Hematopoietic multipotent progenitor cell treated with erythropoietin and hydrocortisone succinate and interleukin-3 and kit ligand, for 15 days (in vitro differentiated cells): ENCODE results near the gene OR51S1.
"Not testable (repeated sequence)": the region's sequence is repeated elsewhere in the genome, so short reads cannot be mapped to it uniquely, and the experiment has no call there.

Experiments
- DNase-seq: peaks from one replicate; pipeline ENCODE4 v3.0.0-alpha.2; 2015; ENCODE audit warnings: low spot score

OR51S1 gene, protein sequence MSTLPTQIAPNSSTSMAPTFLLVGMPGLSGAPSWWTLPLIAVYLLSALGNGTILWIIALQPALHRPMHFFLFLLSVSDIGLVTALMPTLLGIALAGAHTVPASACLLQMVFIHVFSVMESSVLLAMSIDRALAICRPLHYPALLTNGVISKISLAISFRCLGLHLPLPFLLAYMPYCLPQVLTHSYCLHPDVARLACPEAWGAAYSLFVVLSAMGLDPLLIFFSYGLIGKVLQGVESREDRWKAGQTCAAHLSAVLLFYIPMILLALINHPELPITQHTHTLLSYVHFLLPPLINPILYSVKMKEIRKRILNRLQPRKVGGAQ

GRCh38 chr11:4848908-4849532, at the start of gene OR51S1:
Gene OR51S1, minus strand, starts transcription at chr11:4849208. Its CDS starts 0 bp downstream, at chr11:4849208.
- no peak for DNase-seq

DNA sequence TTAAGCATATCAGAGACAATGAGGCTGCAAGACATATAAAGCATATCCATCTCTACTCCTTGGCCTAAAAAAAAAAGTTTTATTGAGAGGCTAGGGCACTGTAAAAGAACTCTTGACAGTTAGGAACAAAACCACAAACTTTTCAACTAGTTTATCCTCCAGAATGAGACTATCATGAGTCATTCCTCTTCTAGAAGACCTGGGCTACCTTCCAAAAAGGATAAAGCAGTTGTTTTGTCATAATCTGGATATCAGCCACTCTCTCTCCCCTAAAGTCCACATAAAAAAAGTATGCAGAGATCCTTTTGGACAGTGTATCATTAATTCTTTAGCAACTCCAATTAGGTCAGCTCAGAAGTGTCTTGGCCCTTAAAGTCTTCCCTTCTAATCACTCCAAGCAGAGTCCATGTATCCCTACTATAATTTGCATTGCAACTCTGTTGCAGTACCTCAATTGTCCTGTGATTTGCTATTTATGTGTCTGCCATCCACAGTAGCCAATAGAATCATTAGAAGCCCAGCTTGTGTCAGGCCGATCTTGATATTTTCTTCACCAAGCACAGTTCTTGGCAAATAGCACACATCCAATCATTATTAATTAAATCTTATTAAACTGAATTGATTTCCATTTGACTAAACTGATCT, 43.1 kb upstream of the OR51S1 start:
- DNase-seq, result no peak

GRCh38 chr11:4890279-4890678, 41.3 kb upstream of the OR51S1 start:
- DNase-seq, result no peak

DNA sequence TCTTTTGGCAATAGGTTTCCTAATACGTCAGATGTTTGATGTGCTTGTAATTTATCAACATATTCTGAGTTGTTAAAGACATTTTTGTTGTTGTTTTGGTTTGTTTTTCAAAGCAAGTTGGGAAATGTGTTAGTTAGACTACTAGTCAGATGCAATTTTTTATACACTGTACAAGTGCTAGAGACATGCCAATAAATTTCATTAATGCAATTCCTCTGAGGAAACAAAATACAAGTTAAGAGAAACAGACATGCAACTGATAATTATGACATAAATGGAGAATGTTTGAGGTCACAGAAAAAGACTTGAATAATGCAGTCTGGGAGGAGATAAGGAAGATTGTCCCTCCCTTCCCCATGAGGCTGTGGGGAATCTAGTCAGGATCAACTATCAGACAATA, 38.6 kb upstream of the OR51S1 start:
- DNase-seq, result no peak

GRCh38 chr11:4886186-4886585, 37.2 kb upstream of the OR51S1 start:
- DNase-seq, result no peak

DNA sequence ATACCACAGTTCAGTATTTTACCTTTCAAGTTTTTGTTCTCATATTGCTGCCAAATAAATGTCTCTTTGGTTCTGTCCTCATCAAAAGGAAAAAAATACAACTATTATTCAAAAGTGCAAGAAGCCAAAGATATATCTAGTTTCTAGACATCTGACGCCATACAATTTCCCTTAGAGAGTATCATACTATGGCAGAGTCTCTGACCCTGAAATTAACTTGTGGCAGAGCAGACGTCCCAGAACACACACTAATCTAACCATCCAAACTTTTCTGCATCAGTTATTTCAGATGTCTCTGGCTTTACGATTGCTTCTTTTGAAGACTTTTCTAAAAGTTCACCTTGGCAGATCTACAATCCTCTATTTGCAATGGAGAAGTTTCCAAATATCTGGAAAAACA, 35.4 kb upstream of the OR51S1 start:
- DNase-seq, result no peak

GRCh38 chr11:4882543-4882942, 33.5 kb upstream of the OR51S1 start:
- no peak for DNase-seq

- DNase-seq, result no peak
Observed at GRCh38 chr11:4881860-4882500, 33.0 kb upstream of the OR51S1 start, which contains the start of gene OR51T1. Gene OR51T1, plus strand, starts transcription at chr11:4881900. Its CDS starts 0 bp downstream, at chr11:4881900.

GRCh38 chr11:4881188-4881587, 32.2 kb upstream of the OR51S1 start:
- no peak for DNase-seq

DNA sequence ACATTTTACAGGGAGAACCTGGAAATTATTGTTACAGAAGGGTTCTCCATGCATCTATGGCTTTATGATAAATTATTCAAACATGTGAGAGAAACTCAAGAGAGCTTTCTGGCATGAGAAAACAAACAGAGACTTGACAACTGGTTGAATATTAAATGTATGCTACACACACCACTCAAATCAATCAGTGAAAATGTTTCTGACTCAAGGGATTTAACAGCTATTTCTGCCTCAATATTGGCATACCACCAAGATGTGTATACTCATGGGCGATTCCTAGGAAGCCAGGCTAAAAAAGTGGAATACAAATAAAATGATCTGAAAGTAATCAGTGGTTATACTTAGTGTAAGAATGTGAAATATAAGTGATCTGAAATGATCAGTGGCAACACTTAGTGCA, 16.8 kb upstream of the OR51S1 start:
- no peak for DNase-seq

DNA sequence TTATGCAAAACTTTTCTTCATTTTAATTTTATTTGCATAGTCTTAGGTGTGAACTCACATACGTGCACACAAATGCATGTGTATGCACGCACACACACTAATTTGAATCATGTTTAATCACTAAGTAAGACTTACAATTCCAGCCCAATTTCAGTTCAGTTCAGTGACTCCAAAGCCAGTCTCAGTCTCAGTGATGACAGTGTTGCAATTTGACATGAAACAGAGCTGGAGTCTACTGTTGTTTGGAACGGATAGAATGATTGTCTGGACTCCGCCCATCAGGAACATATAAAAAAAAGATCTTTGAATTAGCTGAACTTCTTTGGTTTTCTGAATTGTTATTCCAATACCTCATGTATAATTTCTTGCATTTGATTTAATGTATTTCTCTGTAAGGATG, 14.9 kb upstream of the OR51S1 start:
- no peak for DNase-seq

DNA sequence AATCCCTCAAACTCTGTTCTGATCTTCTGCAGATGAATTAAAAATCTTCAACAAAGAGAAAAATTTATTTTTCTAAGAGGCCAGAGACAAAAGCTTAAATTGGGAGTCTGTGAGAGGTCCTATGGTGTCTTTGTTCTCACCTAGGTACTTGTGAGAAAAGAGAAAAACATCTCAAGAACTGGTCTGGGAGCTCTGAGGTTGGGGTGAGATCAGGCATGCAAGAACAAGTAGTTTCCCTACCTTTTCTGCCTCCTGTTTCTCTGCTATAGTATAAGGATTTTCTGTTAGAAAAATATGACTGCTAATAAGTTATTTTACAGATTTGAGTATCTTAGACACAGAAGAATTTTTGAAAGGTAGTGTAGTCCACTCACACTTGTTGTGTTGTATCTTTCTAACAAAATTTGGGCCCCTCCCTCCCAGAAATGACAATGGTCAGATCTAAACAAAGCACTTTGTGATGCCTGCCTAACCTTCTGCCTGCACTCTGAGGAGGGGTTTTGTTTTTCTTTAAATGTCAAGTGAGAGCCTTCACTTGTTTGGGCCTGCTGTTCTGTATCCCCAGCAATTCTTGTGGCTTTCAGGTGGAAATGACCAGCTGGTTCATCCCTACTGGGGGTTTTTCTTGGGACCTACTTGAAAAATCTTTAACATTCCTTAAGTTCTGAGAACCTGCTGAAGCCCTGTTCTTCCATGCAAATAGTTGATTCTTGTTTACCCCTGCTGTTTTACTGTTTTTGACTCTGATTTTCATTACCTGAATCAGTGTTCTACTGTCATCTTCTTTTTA, 13.6 kb upstream of the OR51S1 start:
- DNase-seq, result no peak

GRCh38 chr11:4854286-4854685, 5.3 kb upstream of the OR51S1 start:
- DNase-seq, result not testable (repeated sequence)

GRCh38 chr11:4851033-4851432, 2.0 kb upstream of the OR51S1 start:
- no peak for DNase-seq

- DNase-seq, result no peak
Observed at GRCh38 chr11:4839851-4840549, 9.0 kb downstream of the OR51S1 start.

DNA sequence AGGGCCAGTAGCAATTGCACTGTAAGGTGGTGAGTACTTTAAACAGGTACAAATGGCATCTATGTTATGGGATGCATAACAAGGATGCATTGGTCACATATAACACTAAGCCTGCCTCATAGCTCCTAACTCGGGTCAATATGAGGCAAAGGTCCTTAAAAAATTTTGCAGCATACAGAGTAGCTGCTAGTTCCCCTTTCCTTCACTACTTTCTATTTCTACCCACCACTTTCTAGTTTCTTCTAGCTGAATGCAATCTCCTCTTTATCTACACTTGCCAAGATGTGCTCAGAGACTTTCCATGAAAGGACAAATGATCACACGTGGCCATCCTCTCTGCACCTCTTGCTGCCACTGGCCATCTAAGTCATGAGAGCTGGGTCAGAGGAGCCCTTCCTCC, 18.1 kb downstream of the OR51S1 start:
- no peak for DNase-seq

GRCh38 chr11:4830346-4830745, 18.7 kb downstream of the OR51S1 start:
- DNase-seq, result no peak

DNA sequence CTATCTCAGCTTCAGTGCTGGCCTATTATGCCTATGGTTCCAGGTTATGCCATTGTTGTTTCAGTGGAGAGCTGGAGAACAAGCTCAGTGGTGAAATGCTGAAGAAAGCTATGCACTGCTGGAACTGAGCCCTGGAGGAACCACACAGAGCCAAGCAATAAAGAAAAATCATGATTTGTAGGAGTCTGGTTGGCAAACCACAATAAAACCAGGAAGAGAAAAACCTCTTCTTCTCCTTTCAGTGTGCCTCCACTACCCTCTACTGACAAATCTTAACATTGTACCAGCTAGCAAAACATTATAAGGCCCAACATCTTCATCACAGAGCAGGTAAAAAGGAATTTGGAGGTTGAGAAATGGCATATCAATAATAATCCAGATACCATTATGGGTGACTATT, 22.6 kb downstream of the OR51S1 start:
- no peak for DNase-seq

DNA sequence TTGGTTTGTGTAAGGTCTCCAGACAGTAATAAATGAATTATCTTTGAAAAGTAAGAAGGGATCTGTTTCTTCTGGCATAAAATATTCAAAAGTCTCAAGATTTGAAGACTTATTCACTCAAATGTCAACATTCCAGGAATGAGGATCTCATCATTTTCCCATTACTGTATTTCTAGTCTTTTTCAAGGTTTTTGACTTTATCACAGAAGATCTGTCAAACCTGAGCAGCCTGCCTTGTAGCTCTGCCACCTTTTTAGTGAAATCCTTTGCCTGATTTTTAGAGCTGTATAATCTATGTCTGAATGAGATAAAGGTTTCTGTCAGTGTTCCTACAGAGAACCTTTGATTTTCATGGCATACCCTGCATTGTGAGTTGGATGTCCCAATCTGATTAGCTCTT, 23.9 kb downstream of the OR51S1 start:
- DNase-seq, result no peak

GRCh38 chr11:4821021-4821420, 28.0 kb downstream of the OR51S1 start, which contains the start of gene OR51F2:
Gene OR51F2, plus strand, starts transcription at chr11:4821321. Its CDS starts 101 bp downstream, at chr11:4821422.
- no peak for DNase-seq

- DNase-seq, result no peak
Observed at GRCh38 chr11:4809246-4809645, 39.8 kb downstream of the OR51S1 start.
